Calu3 (cell line): ENCODE measurements around the gene CXCL9. TPM values are rescaled to one million over a fixed set of nuclear protein-coding genes. Genes with fewer than 3 reads are reported as not detected.

Experiments used
- BruUV-seq: library from RNA; stranded (reverse); fragments of 400-500 nt; replicated peaks from 2 replicates; lab custom pipeline; 2021; lab: Mats Ljungman, UMichigan
- CTCF ChIA-PET: fragments of 300-600 bp; sonication (Branson Sonifier 250); formaldehyde crosslinking; loops from one replicate; lab custom pipeline; 2022; ENCODE audit warnings: antibody characterized with exemption; lab: Charles Lee
- DNase-seq: peaks from one replicate; pipeline ENCODE4 v3.0.0; 2022
- H3K27ac Mint-ChIP-seq: one replicate; pipeline ENCODE4 v1.8.0; 2022; ENCODE audit warnings: mixed read lengths; ENCODE audit not compliant: unreplicated experiment
- H3K27me3 Mint-ChIP-seq: one replicate; pipeline ENCODE4 v1.8.0; 2022; ENCODE audit warnings: mixed read lengths; ENCODE audit not compliant: unreplicated experiment
- H3K36me3 Mint-ChIP-seq: one replicate; pipeline ENCODE4 v1.8.0; 2022; ENCODE audit warnings: mild to moderate bottlenecking, moderate library complexity, mixed read lengths; ENCODE audit not compliant: insufficient read depth, unreplicated experiment
- H3K4me1 Mint-ChIP-seq: one replicate; pipeline ENCODE4 v1.8.0; 2022; ENCODE audit warnings: mild to moderate bottlenecking, low read depth, mixed read lengths; ENCODE audit not compliant: unreplicated experiment
- H3K4me3 Mint-ChIP-seq: one replicate; pipeline ENCODE4 v1.8.0; 2022; ENCODE audit warnings: mild to moderate bottlenecking, low read depth, moderate library complexity, mixed read lengths; ENCODE audit not compliant: unreplicated experiment
- H3K9me3 Mint-ChIP-seq: one replicate; pipeline ENCODE4 v1.8.0; 2022; ENCODE audit warnings: low read depth, mixed read lengths; ENCODE audit not compliant: unreplicated experiment
- CTCF ChIP-seq: fragments of 200-600 bp; IDR thresholded peaks from one replicate; pipeline ENCODE4 v1.8.0; 2022; ENCODE audit warnings: antibody characterized with exemption; ENCODE audit not compliant: unreplicated experiment
- intact Hi-C: fragments of 100-400 bp; cut with micrococcal nuclease; formaldehyde crosslinking; loops from one replicate; pipeline ENCODE4 v1.10.0; 2022; ENCODE audit not compliant: unreplicated experiment
- total RNA-seq: library from RNA; stranded (reverse); gene quantifications from 2 replicates; pipeline ENCODE4 v1.2.3, GENCODE V29; 2022

CXCL9 gene
- total RNA-seq, 1 experiment from 2014 or later: not detected

- TF ChIP-seq CTCF: no peak
- Mint-ChIP-seq H3K36me3 (no peaks in the 10 kb centered on the region), H3K4me1 (peaks cover 13% of the 10 kb centered on the region), H3K27me3 (no peaks in the 10 kb centered on the region), H3K27ac (no peak overlapping the region), H3K9me3 (no peaks in the 10 kb centered on the region), H3K4me3 (no peak overlapping the region)
- no peak for DNase-seq
- intact Hi-C loops: no loop called here
- no TSS peak for BruUV-seq
- CTCF ChIA-PET: no interaction called here
These were observed 3.8 kb upstream of the CXCL9 start for GRCh38 chr4:76011018-76011670.

- intact Hi-C loops: no loop called here
- BruUV-seq: no TSS peak
- H3K27me3 Mint-ChIP-seq: no peaks in the 10 kb centered on the region
- DNase-seq: no peak
- H3K9me3 Mint-ChIP-seq: no peaks in the 10 kb centered on the region
- H3K36me3 Mint-ChIP-seq: no peaks in the 10 kb centered on the region
- TF ChIP-seq CTCF: no peak
- CTCF ChIA-PET: no interaction called here
- H3K4me3 Mint-ChIP-seq: no peak overlapping the region
- peaks cover 12% of the 10 kb centered on the region for H3K4me1 Mint-ChIP-seq
- no peak overlapping the region for H3K27ac Mint-ChIP-seq
These were observed 3.3 kb upstream of the CXCL9 start for GRCh38 chr4:76010576-76010975.

GRCh38 chr4:76009311-76009710, 2.0 kb upstream of the CXCL9 start:
- no peak overlapping the region for H3K4me3 Mint-ChIP-seq
- no peaks in the 10 kb centered on the region for H3K36me3 Mint-ChIP-seq
- no peak for TF ChIP-seq CTCF
- BruUV-seq: no TSS peak
- no peak for DNase-seq
- no peak overlapping the region for H3K27ac Mint-ChIP-seq
- CTCF ChIA-PET: no interaction called here
- intact Hi-C loops: no loop called here
- no peaks in the 10 kb centered on the region for H3K9me3 Mint-ChIP-seq
- H3K4me1 Mint-ChIP-seq: peaks cover 13% of the 10 kb centered on the region
- H3K27me3 Mint-ChIP-seq: no peaks in the 10 kb centered on the region

GRCh38 chr4:76003620-76004019, 3.7 kb downstream of the CXCL9 start:
- no TSS peak for BruUV-seq
- no peak for DNase-seq
- H3K9me3 Mint-ChIP-seq: peaks cover 2% of the 10 kb centered on the region
- no peaks in the 10 kb centered on the region for H3K27me3 Mint-ChIP-seq
- intact Hi-C loops: no loop called here
- CTCF ChIA-PET: no interaction called here
- no peak overlapping the region for H3K27ac Mint-ChIP-seq
- TF ChIP-seq CTCF: no peak
- peaks cover 44% of the 10 kb centered on the region for H3K4me1 Mint-ChIP-seq
- no peak overlapping the region for H3K4me3 Mint-ChIP-seq
- no peaks in the 10 kb centered on the region for H3K36me3 Mint-ChIP-seq
